ENCODE measurements around the gene CD74. TPM values are rescaled to one million over a fixed set of nuclear protein-coding genes. Genes with fewer than 3 reads are reported as not detected.
"Not testable (repeated sequence)": the region's sequence is repeated elsewhere in the genome, so short reads cannot be mapped to it uniquely, and the experiment has no call there.

The CD74 gene
- total RNA-seq, result 989 TPM

GRCh38 chr5:150412319-150413175 is at the start of gene CD74:
Gene CD74 (minus strand): TSS chr5:150412910. CDS start chr5:150412749, 161 bp downstream.
- ATAC-seq (peak; percentile 77), DNase-seq (ENCODE audit: low spot score) (peak; percentile 86)
- intact Hi-C loops (cut with DNase I), result no loop called here

- intact Hi-C loops (cut with DNase I), result no loop called here
- DNase-seq (ENCODE audit: low spot score) (no peak), ATAC-seq (no peak)
Observed at GRCh38 chr5:150461231-150461630, 48.5 kb upstream of the CD74 start.

- intact Hi-C loops (cut with DNase I), result no loop called here
- DNase-seq (ENCODE audit: low spot score), result no peak
- no peak for ATAC-seq
Observed at GRCh38 chr5:150460781-150461180, 48.1 kb upstream of the CD74 start.

- intact Hi-C loops (cut with DNase I), result loop anchor here (5.0 kb wide), 1 partner anchor 73 kb away; no protein-coding TSS in a partner anchor
- peak; percentile 91 for DNase-seq (ENCODE audit: low spot score)
- peak; percentile 95 for ATAC-seq
Observed at GRCh38 chr5:150458802-150459557, 46.3 kb upstream of the CD74 start.

GRCh38 chr5:150457562-150458240 is 45.0 kb upstream of the CD74 start:
- intact Hi-C loops (cut with DNase I), result loop anchor here (5.0 kb wide), 1 partner anchor 75 kb away; no protein-coding TSS in a partner anchor
- no peak for DNase-seq (ENCODE audit: low spot score)
- no peak for ATAC-seq

GRCh38 chr5:150457121-150457520 is 44.4 kb upstream of the CD74 start:
- intact Hi-C loops (cut with DNase I), result loop anchor here (5.0 kb wide), 1 partner anchor 75 kb away; no protein-coding TSS in a partner anchor
- ATAC-seq, result no peak
- no peak for DNase-seq (ENCODE audit: low spot score)

- intact Hi-C loops (cut with DNase I), result loop anchor here (5.0 kb wide), 1 partner anchor 78 kb away; no protein-coding TSS in a partner anchor
- ATAC-seq (no peak), DNase-seq (ENCODE audit: low spot score) (no peak)
Observed at GRCh38 chr5:150454492-150455229, 42.0 kb upstream of the CD74 start.

GRCh38 chr5:150454027-150454426 is 41.3 kb upstream of the CD74 start:
- intact Hi-C loops (cut with DNase I); ATAC-seq; DNase-seq (ENCODE audit: low spot score): not testable (repeated sequence)

- ATAC-seq (no peak), DNase-seq (ENCODE audit: low spot score) (no peak)
- intact Hi-C loops (cut with DNase I), result no loop called here
Observed at GRCh38 chr5:150452914-150453313, 40.2 kb upstream of the CD74 start.

GRCh38 chr5:150451594-150451993 is 38.9 kb upstream of the CD74 start:
- no peak for ATAC-seq
- intact Hi-C loops (cut with DNase I), result no loop called here
- DNase-seq (ENCODE audit: low spot score), result no peak

GRCh38 chr5:150449517-150450339 is 37.0 kb upstream of the CD74 start, which contains the start of gene RPS14:
Gene RPS14 (minus strand): TSS chr5:150449739. CDS start chr5:150447733, 2,006 bp downstream.
- DNase-seq (ENCODE audit: low spot score), result peak; percentile 96
- peak; percentile 98 for ATAC-seq
- intact Hi-C loops (cut with DNase I), result no loop called here

GRCh38 chr5:150448952-150449516 is 36.3 kb upstream of the CD74 start:
- intact Hi-C loops (cut with DNase I), result no loop called here
- ATAC-seq (peak; percentile 72), DNase-seq (ENCODE audit: low spot score) (no peak)

GRCh38 chr5:150448334-150448733 is 35.6 kb upstream of the CD74 start:
- no peak for DNase-seq (ENCODE audit: low spot score)
- intact Hi-C loops (cut with DNase I), result no loop called here
- no peak for ATAC-seq

GRCh38 chr5:150447188-150447587 is 34.5 kb upstream of the CD74 start:
- intact Hi-C loops (cut with DNase I), result no loop called here
- ATAC-seq (no peak), DNase-seq (ENCODE audit: low spot score) (no peak)

GRCh38 chr5:150446583-150446982 is 33.9 kb upstream of the CD74 start:
- intact Hi-C loops (cut with DNase I), result no loop called here
- no peak for DNase-seq (ENCODE audit: low spot score)

GRCh38 chr5:150446088-150446487 is 33.4 kb upstream of the CD74 start:
- no peak for ATAC-seq
- DNase-seq (ENCODE audit: low spot score), result no peak
- intact Hi-C loops (cut with DNase I), result no loop called here

More at GRCh38 chr5:150446583-150446982, 33.9 kb upstream of the CD74 start:
- no peak for ATAC-seq

- no peak for ATAC-seq
- no peak for DNase-seq (ENCODE audit: low spot score)
- intact Hi-C loops (cut with DNase I), result no loop called here
Observed at GRCh38 chr5:150444770-150445169, 32.1 kb upstream of the CD74 start.
